HepG2 (cell line): Measurements from ENCODE around the gene CADM4. TPM values are rescaled to one million over a fixed set of nuclear protein-coding genes. Genes with fewer than 3 reads are reported as not detected.
A peak's percentile ranks its signal among the peaks of the same experiment; 100 is the strongest.

Experiments used
- BRCA1 ChIP-seq: sonication (generic); formaldehyde crosslinking; IDR thresholded peaks from 2 replicates; pipeline ENCODE4 v1.4.0; 2020; ENCODE audit warnings: missing genetic modification reagents
- FOXC1 ChIP-seq: sonication (generic); formaldehyde crosslinking; IDR thresholded peaks from 2 replicates; pipeline ENCODE4 v1.8.0; 2022; ENCODE audit warnings: mild to moderate bottlenecking, missing genetic modification reagents, borderline replicate concordance
- HNRNPL ChIP-seq: fragments of 200-400 bp; formaldehyde crosslinking; IDR thresholded peaks from 2 replicates; pipeline ENCODE4 v1.6.1; 2017; ENCODE audit warnings: mild to moderate bottlenecking, low read depth, low read length
- NKX3-1 ChIP-seq: sonication (generic); formaldehyde crosslinking; IDR thresholded peaks from 2 replicates; pipeline ENCODE4 v1.5.0; 2020; ENCODE audit warnings: missing genetic modification reagents
- PHF8 ChIP-seq: sonication (generic); formaldehyde crosslinking; IDR thresholded peaks from 2 replicates; pipeline ENCODE4 v1.5.0; 2020; ENCODE audit warnings: missing genetic modification reagents
- SOX6 ChIP-seq, 2 experiments: fragments of 450-650 bp in 1 of 2; sonication (generic) in 1 of 2; formaldehyde crosslinking in 1 of 2; IDR thresholded peaks; 2 replicates each; pipeline versions ENCODE4 v1.4.0 to v1.6.1; 2017 to 2020; ENCODE audit warnings: antibody characterized with exemption in 1 of 2, mild to moderate bottlenecking in 1 of 2, missing genetic modification reagents in 1 of 2
- polyA plus RNA-seq, 8 experiments: library from polyadenylated mRNA; depleted of rRNA in 3 of 8; stranded (reverse) in 7 of 8; unstranded in 1 of 8; fragments of >200 nt; fragmentation: Illumina TruSeq in 4 of 8; extraction: Trizol in 4 of 8; gene quantifications; 2 replicates each; pipeline versions ENCODE4 v1.2.1 to v1.2.3, GENCODE V29; 2011 to 2016; ENCODE audit warnings: low read depth in 4 of 8, missing spikeins in 1 of 8, mixed read lengths in 1 of 8; ENCODE audit not compliant: insufficient read depth in 1 of 8
- total RNA-seq, 5 experiments: library from RNA; depleted of rRNA; stranded (reverse); fragments of >200 nt; fragmentation: Illumina TruSeq; extraction: Trizol; gene quantifications; 2 replicates each; pipeline ENCODE4 v1.2.3, GENCODE V29; 2016; ENCODE audit warnings: low read depth in 1 of 5
- TF ChIP-seq, protein P1 (sequence below), 2 experiments: sonication (generic) in 1 of 2; formaldehyde crosslinking in 1 of 2; IDR thresholded peaks; 2 replicates each; pipeline versions ENCODE4 v1.5.1 to v1.6.1; 2011 to 2020; ENCODE audit warnings: borderline replicate concordance in 1 of 2, low read depth in 1 of 2, low read length in 1 of 2, mild to moderate bottlenecking in 1 of 2, missing genetic modification reagents in 1 of 2, moderate library complexity in 1 of 2
- TF ChIP-seq, protein P2 (sequence below): sonication (generic); formaldehyde crosslinking; IDR thresholded peaks from 2 replicates; pipeline ENCODE4 v1.8.1; 2023; ENCODE audit warnings: missing genetic modification reagents, inconsistent platforms, borderline replicate concordance
- TF ChIP-seq, protein P3 (sequence below): sonication (generic); formaldehyde crosslinking; IDR thresholded peaks from 2 replicates; pipeline ENCODE4 v1.4.0; 2020; ENCODE audit warnings: missing genetic modification reagents
- TF ChIP-seq, protein P4 (sequence below): sonication (generic); formaldehyde crosslinking; IDR thresholded peaks from 2 replicates; pipeline ENCODE4 v1.4.0; 2020; ENCODE audit warnings: mild to moderate bottlenecking, missing genetic modification reagents

CADM4 gene
- total and polyA plus RNA-seq, 2 of the 13 experiments (the other 11 are each of a cell fraction or from before 2014, with no cell fraction given), result 8.5 to 16.0 TPM

DNA sequence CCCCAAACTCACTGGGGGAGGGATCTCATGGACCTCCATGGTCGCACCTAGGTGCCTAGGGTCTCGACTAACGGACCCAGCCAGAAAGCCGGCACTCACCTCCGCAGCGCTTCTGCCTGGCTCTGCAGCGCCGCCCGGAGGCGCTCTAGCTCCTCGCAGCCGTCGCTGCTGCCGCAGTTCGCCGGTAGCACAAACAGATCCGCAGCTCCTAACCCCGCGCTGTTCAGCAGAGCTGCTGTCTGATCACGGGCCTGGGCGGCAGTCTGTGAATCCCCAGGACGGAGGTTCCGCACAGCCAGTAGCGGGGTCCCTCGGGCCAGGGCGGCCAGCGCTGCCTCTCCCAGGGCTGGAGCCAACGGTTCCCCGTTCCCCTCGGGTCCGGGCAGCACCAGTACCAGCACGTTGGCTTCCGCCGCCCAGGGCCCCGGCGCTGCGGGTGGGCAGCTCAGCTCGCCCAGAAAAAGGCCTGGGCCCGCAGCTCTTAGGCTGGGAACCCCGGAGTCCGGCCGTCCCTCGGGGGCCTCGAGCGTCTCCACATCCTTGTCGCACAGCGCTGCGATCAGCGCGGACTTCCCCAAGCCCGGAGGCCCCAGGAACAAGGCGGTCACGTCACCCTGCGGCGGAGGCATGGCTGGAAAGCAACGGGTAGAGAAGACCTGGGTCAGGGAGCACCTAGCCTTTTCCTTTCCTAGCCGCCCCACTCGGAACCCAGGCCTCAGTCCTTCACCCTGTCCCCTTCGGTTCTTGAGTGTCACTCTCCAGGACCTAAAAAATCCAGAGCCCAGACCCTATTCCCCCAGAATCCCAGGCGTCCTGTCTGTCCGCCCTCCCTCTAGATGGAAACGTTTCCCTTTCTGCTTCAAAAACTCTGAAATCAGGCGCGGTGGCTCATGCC, 44.7 kb downstream of the CADM4 start (continued):
- TF ChIP-seq, protein P1, sequence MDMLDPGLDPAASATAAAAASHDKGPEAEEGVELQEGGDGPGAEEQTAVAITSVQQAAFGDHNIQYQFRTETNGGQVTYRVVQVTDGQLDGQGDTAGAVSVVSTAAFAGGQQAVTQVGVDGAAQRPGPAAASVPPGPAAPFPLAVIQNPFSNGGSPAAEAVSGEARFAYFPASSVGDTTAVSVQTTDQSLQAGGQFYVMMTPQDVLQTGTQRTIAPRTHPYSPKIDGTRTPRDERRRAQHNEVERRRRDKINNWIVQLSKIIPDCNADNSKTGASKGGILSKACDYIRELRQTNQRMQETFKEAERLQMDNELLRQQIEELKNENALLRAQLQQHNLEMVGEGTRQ (IDR thresholded peaks at IDR 0.05; ENCODE audit: low read depth, low read length), result no peak
- TF ChIP-seq, protein P1 (CRISPR knock-in tag; IDR thresholded peaks at IDR 0.05; ENCODE audit: borderline replicate concordance), result no peak
- TF ChIP-seq, protein P2, sequence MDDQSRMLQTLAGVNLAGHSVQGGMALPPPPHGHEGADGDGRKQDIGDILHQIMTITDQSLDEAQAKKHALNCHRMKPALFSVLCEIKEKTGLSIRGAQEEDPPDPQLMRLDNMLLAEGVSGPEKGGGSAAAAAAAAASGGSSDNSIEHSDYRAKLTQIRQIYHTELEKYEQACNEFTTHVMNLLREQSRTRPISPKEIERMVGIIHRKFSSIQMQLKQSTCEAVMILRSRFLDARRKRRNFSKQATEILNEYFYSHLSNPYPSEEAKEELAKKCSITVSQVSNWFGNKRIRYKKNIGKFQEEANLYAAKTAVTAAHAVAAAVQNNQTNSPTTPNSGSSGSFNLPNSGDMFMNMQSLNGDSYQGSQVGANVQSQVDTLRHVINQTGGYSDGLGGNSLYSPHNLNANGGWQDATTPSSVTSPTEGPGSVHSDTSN (CRISPR knock-in tag), result no peak
- no peak for TF ChIP-seq SOX6 (IDR thresholded peaks at IDR 0.05)
- peak; percentile 34; the same call in 1 of the 2 replicates for TF ChIP-seq SOX6 (CRISPR knock-in tag; IDR thresholded peaks at IDR 0.05)
- no peak for TF ChIP-seq BRCA1 (CRISPR knock-in tag)
- TF ChIP-seq, protein P3, sequence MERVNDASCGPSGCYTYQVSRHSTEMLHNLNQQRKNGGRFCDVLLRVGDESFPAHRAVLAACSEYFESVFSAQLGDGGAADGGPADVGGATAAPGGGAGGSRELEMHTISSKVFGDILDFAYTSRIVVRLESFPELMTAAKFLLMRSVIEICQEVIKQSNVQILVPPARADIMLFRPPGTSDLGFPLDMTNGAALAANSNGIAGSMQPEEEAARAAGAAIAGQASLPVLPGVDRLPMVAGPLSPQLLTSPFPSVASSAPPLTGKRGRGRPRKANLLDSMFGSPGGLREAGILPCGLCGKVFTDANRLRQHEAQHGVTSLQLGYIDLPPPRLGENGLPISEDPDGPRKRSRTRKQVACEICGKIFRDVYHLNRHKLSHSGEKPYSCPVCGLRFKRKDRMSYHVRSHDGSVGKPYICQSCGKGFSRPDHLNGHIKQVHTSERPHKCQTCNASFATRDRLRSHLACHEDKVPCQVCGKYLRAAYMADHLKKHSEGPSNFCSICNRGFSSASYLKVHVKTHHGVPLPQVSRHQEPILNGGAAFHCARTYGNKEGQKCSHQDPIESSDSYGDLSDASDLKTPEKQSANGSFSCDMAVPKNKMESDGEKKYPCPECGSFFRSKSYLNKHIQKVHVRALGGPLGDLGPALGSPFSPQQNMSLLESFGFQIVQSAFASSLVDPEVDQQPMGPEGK, result no peak
- TF ChIP-seq FOXC1, result no peak; the same call in 1 of the 2 replicates
- TF ChIP-seq PHF8 (CRISPR knock-in tag), result no peak
- TF ChIP-seq, protein P4, sequence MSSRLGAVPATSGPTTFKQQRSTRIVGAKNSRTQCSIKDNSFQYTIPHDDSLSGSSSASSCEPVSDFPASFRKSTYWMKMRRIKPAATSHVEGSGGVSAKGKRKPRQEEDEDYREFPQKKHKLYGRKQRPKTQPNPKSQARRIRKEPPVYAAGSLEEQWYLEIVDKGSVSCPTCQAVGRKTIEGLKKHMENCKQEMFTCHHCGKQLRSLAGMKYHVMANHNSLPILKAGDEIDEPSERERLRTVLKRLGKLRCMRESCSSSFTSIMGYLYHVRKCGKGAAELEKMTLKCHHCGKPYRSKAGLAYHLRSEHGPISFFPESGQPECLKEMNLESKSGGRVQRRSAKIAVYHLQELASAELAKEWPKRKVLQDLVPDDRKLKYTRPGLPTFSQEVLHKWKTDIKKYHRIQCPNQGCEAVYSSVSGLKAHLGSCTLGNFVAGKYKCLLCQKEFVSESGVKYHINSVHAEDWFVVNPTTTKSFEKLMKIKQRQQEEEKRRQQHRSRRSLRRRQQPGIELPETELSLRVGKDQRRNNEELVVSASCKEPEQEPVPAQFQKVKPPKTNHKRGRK, result no peak
- 0 out of 2 replicates have a peak, but pooled peaks have one; percentile 7 for TF ChIP-seq NKX3-1 (CRISPR knock-in tag)
- no peak for TF ChIP-seq HNRNPL
